GM12878 (cell line): Measurements from ENCODE around the gene C1QC. TPM values are rescaled to one million over a fixed set of nuclear protein-coding genes. Genes with fewer than 3 reads are reported as not detected.

Source experiments
- ATAC-seq: fragments of 200-7000 bp; cut with Tn5 transposase; 3 replicates; pipeline ENCODE4 v1.9.1; 2020; ENCODE audit warnings: mild to moderate bottlenecking, moderate library complexity
- BruUV-seq: library from RNA; stranded (reverse); fragments of 400-500 nt; replicated peaks from 2 replicates; lab custom pipeline; 2021; lab: Mats Ljungman, UMichigan
- CTCF ChIA-PET: fragments of 300-600 bp; sonication (Branson Sonifier 250); formaldehyde crosslinking; extraction: SDS; loops from one replicate; lab custom pipeline; 2021; ENCODE audit warnings: inconsistent platforms; lab: Yijun Ruan, JAX
- POLR2A ChIA-PET: fragments of 350-600 bp; formaldehyde crosslinking; extraction: SDS; loops from one replicate; lab custom pipeline; 2021; ENCODE audit warnings: inconsistent platforms; lab: Charles Lee
- RAD21 ChIA-PET: fragments of 300-600 bp; sonication (Branson Sonifier 250); formaldehyde crosslinking; loops from one replicate; lab custom pipeline; 2023; ENCODE audit warnings: antibody characterized with exemption; ENCODE audit not compliant: unreplicated experiment; lab: Charles Lee
- SMC1A ChIA-PET: fragments of 300-600 bp; sonication (Branson Sonifier 250); formaldehyde crosslinking; loops from one replicate; lab custom pipeline; 2023; ENCODE audit not compliant: unreplicated experiment, uncharacterized antibody; lab: Charles Lee
- DNase-seq: peaks from one replicate; pipeline ENCODE4 v3.0.0-alpha.2; 2011; ENCODE audit warnings: low read depth, low spot score
- FAIRE-seq: peaks from 3 replicates; lab custom pipeline; 2011; peaks lifted over from hg19 to GRCh38; lab: Jason Lieb, UNC
- H2AFZ ChIP-seq: 2 replicates; pipeline ENCODE4 v1.6.0; 2011; ENCODE audit warnings: low read depth, low read length, control low read depth; ENCODE audit not compliant: control insufficient read depth
- H3K27ac ChIP-seq: 2 replicates; pipeline ENCODE4 v1.5.1; 2011; ENCODE audit warnings: control low read depth; ENCODE audit not compliant: control insufficient read depth, insufficient read depth
- H3K27me3 ChIP-seq, 2 experiments: replicated peaks in 1 of 2; 2 replicates each; pipeline versions ENCODE4 v1.6.0 to v1.6.1; 2011; ENCODE audit warnings: low read length in 1 of 2; ENCODE audit not compliant: control insufficient read depth in 2 of 2, insufficient read depth in 2 of 2
- H3K36me3 ChIP-seq, 2 experiments: 2 replicates each; pipeline ENCODE4 v1.5.1; 2011; ENCODE audit warnings: low read length in 1 of 2; ENCODE audit not compliant: control insufficient read depth in 2 of 2, insufficient read depth in 2 of 2
- H3K4me1 ChIP-seq: 2 replicates; pipeline ENCODE4 v1.6.1; 2011; ENCODE audit warnings: mild to moderate bottlenecking, low read length, moderate library complexity, mixed read lengths; ENCODE audit not compliant: control insufficient read depth, insufficient read depth
- H3K4me2 ChIP-seq: 2 replicates; pipeline ENCODE4 v1.6.0; 2011; ENCODE audit warnings: control low read depth; ENCODE audit not compliant: control insufficient read depth, insufficient read depth
- H3K4me3 ChIP-seq: fragments of 200-600 bp; sonication (generic); 2 replicates; pipeline ENCODE4 v1.5.1; 2016
- H3K79me2 ChIP-seq: 2 replicates; pipeline ENCODE4 v1.6.0; 2011; ENCODE audit warnings: low read length; ENCODE audit not compliant: control insufficient read depth, insufficient read depth
- H3K9ac ChIP-seq: 2 replicates; pipeline ENCODE4 v1.8.0; 2011; ENCODE audit warnings: low read length, control low read depth, mixed read lengths; ENCODE audit not compliant: control insufficient read depth, insufficient read depth
- H3K9me3 ChIP-seq: replicated peaks from 3 replicates; pipeline ENCODE4 v1.5.1; 2011; ENCODE audit warnings: mild to moderate bottlenecking, low read length; ENCODE audit not compliant: control insufficient read depth, insufficient read depth
- H4K20me1 ChIP-seq: 2 replicates; pipeline ENCODE4 v1.6.0; 2011; ENCODE audit not compliant: control insufficient read depth, insufficient read depth
- NFIC ChIP-seq: IDR thresholded peaks from 2 replicates; pipeline ENCODE4 v1.6.1; 2012; ENCODE audit warnings: low read depth, mild to moderate bottlenecking, inconsistent platforms, low read length, moderate library complexity
- POLR2AphosphoS2 ChIP-seq: IDR thresholded peaks from 2 replicates; pipeline ENCODE4 v1.6.1; 2011; ENCODE audit warnings: low read depth, mild to moderate bottlenecking, low read length, improper control_type of control experiment, moderate library complexity
- RAD21 ChIP-seq: IDR thresholded peaks from 2 replicates; pipeline ENCODE4 v1.6.1; 2011; ENCODE audit warnings: mild to moderate bottlenecking, low read depth, low read length, moderate library complexity; ENCODE audit not compliant: insufficient read depth
- SIN3A ChIP-seq: IDR thresholded peaks from 2 replicates; pipeline ENCODE4 v1.6.1; 2012; ENCODE audit warnings: low read depth, low read length, improper control_type of control experiment
- SMAD1 ChIP-seq: fragments of 450-650 bp; IDR thresholded peaks from 2 replicates; pipeline ENCODE4 v1.6.1; 2018; ENCODE audit warnings: mild to moderate bottlenecking, low read depth; ENCODE audit not compliant: partially characterized antibody
- SMC3 ChIP-seq: IDR thresholded peaks from 2 replicates; pipeline ENCODE4 v1.6.1; 2011; ENCODE audit warnings: low read length, improper control_type of control experiment, borderline replicate concordance
- ZNF207 ChIP-seq: fragments of 450-650 bp; IDR thresholded peaks from 2 replicates; pipeline ENCODE4 v1.6.1; 2014; ENCODE audit warnings: antibody characterized with exemption, mild to moderate bottlenecking, borderline replicate concordance
- WGBS: methylation state at CpG from one replicate; pipeline ENCODE4 v1.1.6; 2016; ENCODE audit warnings: low lambda C conversion rate; ENCODE audit not compliant: insufficient replicate concordance, insufficient coverage; ENCODE audit errors: missing lambda C conversion rate; 5-methylcytosine and 5-hydroxymethylcytosine counted together
- in situ Hi-C: fragments of 300-500 bp; cut with MboI; formaldehyde crosslinking; loops from 9 replicates; pipeline ENCODE4 v1.14.3; 2018; ENCODE audit warnings: mixed read lengths
- intact Hi-C: fragments of 100-400 bp; cut with micrococcal nuclease; formaldehyde crosslinking; loops from one replicate; pipeline ENCODE4 v1.14.2; 2022; ENCODE audit not compliant: unreplicated experiment
- polyA plus RNA-seq, 11 experiments: library from polyadenylated mRNA; depleted of rRNA in 4 of 11; unstranded in 6 of 11; stranded (reverse) in 5 of 11; fragments of >200 nt; fragmentation: Nextera tagmentation in 4 of 11; fragmentation: Illumina TruSeq in 1 of 11; extraction: Ambion mirVana in 4 of 11; extraction: Trizol in 1 of 11; gene quantifications; 1 replicate in 1 of 11; 2 replicates in 10 of 11; pipeline versions ENCODE4 v1.2.1 to v1.2.3, GENCODE V29; 2011 to 2016; ENCODE audit warnings: inconsistent platforms in 2 of 11, missing spikeins in 2 of 11, low read depth in 1 of 11
- total RNA-seq, 4 experiments: library from RNA; depleted of rRNA in 3 of 4; stranded (reverse); fragments of >200 nt in 3 of 4; fragmentation: Illumina TruSeq in 1 of 4; extraction: Trizol in 1 of 4; gene quantifications; 2 replicates each; pipeline versions ENCODE4 v1.2.1 to v1.2.3, GENCODE V29; 2013 to 2021
- TF ChIP-seq, protein P1 (sequence below), 3 experiments: IDR thresholded peaks in 2 of 3; conservative IDR thresholded peaks in 1 of 3; 2 replicates each; pipeline ENCODE4 v1.5.1; 2011; ENCODE audit warnings: low read depth in 3 of 3, low read length in 3 of 3, mild to moderate bottlenecking in 3 of 3, control low read depth in 2 of 3, moderate library complexity in 2 of 3, inconsistent platforms in 1 of 3, mixed read lengths in 1 of 3; ENCODE audit not compliant: control insufficient read depth in 2 of 3, insufficient read depth in 1 of 3; ENCODE audit errors: extremely low read depth in 1 of 3
- TF ChIP-seq, protein P2 (sequence below): fragments of 450-650 bp; IDR thresholded peaks from 2 replicates; pipeline ENCODE4 v1.6.1; 2017; ENCODE audit warnings: borderline replicate concordance
- TF ChIP-seq, protein P3 (sequence below): fragments of 450-650 bp; IDR thresholded peaks from 2 replicates; pipeline ENCODE4 v1.6.1; 2017; ENCODE audit warnings: mild to moderate bottlenecking, low read depth, inconsistent platforms; ENCODE audit not compliant: poor library complexity, severe bottlenecking

C1QC gene
- total and polyA plus RNA-seq, 10 of the 15 experiments (the other 5 are each of a cell fraction or from before 2014, with no cell fraction given), result 0.74 TPM; not detected in 9

DNA sequence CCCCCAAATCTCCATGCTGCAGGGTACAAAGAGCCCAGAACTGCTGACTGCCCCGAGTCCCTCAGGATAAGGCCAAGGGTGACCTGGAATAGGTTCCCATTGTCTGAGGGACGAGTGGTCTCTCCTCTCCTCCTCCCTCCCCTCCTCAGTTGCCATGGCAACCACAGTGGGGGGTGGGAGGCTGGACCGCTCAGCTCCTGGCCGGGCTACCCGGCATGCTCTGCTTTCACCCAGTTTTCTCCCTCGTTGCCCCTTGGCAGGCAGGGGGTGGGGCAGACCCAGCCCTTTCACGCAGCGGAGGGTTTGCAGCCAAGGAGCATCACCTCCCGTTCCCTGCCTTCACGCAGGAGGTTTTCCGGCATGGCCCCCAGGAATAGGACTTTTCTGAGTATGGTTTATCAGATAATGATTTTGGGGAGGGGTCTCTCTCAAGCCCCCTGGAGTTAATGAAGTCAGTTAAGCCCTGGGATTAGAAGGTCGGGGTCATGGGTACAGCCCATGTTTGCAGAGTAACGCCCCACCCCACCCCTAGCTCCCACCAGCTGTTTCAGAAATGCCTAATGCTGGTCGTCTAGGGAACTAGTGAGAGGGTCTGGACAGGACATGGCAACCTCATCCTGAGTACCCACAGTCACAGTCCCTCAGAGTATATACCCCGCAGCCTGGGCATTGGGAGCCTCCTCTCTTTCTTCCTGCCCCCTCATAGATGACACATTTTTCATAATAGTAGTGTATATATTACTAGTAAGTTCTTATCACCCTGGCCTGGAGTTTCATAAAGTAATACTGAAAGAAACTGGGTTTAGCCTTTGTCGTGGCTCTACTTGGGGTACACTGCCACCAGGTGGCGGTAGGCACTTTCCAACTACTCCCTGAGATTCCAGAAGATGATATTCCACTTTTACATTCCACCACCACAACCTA, 30.3 kb downstream of the C1QC start:
- H4K20me1 ChIP-seq, result no peaks in the 10 kb centered on the region
- BruUV-seq, result no TSS peak
- H3K9ac ChIP-seq, result no peak overlapping the region
- RAD21 ChIA-PET, result interaction anchor here (1.2 kb wide), 1 partner anchor 257 kb away, joined by 4 read pairs; no protein-coding TSS in a partner anchor
- H3K79me2 ChIP-seq, result no peaks in the 10 kb centered on the region
- H3K27me3 ChIP-seq, result peaks cover 2% of the 10 kb centered on the region in 2 experiments; a peak in 2 of 4 replicates
- ATAC-seq (peak; percentile 83), FAIRE-seq (peak; percentile 85), DNase-seq (no peak)
- no peaks in the 10 kb centered on the region for H3K9me3 ChIP-seq
- in situ Hi-C loops (no loop called here), intact Hi-C loops (loop anchor here (1.0 kb wide), 2 partner anchors 257 to 291 kb away; no protein-coding TSS in a partner anchor)
- no peak overlapping the region for H2AFZ ChIP-seq
- no peak overlapping the region for H3K4me2 ChIP-seq
- H3K4me3 ChIP-seq, result no peak overlapping the region
- TF ChIP-seq SMAD1 (no peak), SMC3 (peak; percentile 77), ZNF207 (no peak), RAD21 (peak; percentile 58), POLR2AphosphoS2 (no peak), SIN3A (no peak), NFIC (no peak)
- TF ChIP-seq, protein P1, sequence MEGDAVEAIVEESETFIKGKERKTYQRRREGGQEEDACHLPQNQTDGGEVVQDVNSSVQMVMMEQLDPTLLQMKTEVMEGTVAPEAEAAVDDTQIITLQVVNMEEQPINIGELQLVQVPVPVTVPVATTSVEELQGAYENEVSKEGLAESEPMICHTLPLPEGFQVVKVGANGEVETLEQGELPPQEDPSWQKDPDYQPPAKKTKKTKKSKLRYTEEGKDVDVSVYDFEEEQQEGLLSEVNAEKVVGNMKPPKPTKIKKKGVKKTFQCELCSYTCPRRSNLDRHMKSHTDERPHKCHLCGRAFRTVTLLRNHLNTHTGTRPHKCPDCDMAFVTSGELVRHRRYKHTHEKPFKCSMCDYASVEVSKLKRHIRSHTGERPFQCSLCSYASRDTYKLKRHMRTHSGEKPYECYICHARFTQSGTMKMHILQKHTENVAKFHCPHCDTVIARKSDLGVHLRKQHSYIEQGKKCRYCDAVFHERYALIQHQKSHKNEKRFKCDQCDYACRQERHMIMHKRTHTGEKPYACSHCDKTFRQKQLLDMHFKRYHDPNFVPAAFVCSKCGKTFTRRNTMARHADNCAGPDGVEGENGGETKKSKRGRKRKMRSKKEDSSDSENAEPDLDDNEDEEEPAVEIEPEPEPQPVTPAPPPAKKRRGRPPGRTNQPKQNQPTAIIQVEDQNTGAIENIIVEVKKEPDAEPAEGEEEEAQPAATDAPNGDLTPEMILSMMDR (IDR thresholded peaks at IDR 0.05 in 2 of 3, conservative IDR thresholded peaks at IDR 0.05 in 1 of 3; ENCODE audit: control insufficient read depth in 2 of 3, extremely low read depth in 1 of 3, insufficient read depth in 1 of 3, low read depth in 3 of 3, low read length in 3 of 3), result peak; percentile 66 to 70 (median 69)
- TF ChIP-seq, protein P2, sequence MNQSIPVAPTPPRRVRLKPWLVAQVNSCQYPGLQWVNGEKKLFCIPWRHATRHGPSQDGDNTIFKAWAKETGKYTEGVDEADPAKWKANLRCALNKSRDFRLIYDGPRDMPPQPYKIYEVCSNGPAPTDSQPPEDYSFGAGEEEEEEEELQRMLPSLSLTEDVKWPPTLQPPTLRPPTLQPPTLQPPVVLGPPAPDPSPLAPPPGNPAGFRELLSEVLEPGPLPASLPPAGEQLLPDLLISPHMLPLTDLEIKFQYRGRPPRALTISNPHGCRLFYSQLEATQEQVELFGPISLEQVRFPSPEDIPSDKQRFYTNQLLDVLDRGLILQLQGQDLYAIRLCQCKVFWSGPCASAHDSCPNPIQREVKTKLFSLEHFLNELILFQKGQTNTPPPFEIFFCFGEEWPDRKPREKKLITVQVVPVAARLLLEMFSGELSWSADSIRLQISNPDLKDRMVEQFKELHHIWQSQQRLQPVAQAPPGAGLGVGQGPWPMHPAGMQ, result no peak
- TF ChIP-seq, protein P3, sequence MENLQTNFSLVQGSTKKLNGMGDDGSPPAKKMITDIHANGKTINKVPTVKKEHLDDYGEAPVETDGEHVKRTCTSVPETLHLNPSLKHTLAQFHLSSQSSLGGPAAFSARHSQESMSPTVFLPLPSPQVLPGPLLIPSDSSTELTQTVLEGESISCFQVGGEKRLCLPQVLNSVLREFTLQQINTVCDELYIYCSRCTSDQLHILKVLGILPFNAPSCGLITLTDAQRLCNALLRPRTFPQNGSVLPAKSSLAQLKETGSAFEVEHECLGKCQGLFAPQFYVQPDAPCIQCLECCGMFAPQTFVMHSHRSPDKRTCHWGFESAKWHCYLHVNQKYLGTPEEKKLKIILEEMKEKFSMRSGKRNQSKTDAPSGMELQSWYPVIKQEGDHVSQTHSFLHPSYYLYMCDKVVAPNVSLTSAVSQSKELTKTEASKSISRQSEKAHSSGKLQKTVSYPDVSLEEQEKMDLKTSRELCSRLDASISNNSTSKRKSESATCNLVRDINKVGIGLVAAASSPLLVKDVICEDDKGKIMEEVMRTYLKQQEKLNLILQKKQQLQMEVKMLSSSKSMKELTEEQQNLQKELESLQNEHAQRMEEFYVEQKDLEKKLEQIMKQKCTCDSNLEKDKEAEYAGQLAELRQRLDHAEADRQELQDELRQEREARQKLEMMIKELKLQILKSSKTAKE, result no peak
- CTCF ChIA-PET, result interaction anchor here (1.0 to 2.1 kb wide), 7 partner anchors 11 to 256 kb away, joined by 3 to 8 read pairs (median 5); no protein-coding TSS in a partner anchor
- no peak overlapping the region for H3K27ac ChIP-seq
- 14% methylated on average over 17 of the region's 17 CpGs for WGBS
- H3K4me1 ChIP-seq, result no peaks in the 10 kb centered on the region
- POLR2A ChIA-PET, result no interaction called here
- no peaks in the 10 kb centered on the region for H3K36me3 ChIP-seq
- SMC1A ChIA-PET, result interaction anchor here (0.8 to 1.0 kb wide), 2 partner anchors 188 to 258 kb away, joined by 3 to 4 read pairs; no protein-coding TSS in a partner anchor
